WTC11 (cell line): ENCODE results near the gene KLHDC4.

Source experiments
- CTCF ChIP-seq: fragments of 200-600 bp; IDR thresholded peaks from 2 replicates; pipeline ENCODE4 v1.8.0; 2022; ENCODE audit warnings: antibody characterized with exemption
- ESRRA ChIP-seq: sonication (generic); formaldehyde crosslinking; IDR thresholded peaks from 2 replicates; pipeline ENCODE4 v1.8.1; 2022; ENCODE audit warnings: mild to moderate bottlenecking, missing genetic modification reagents, borderline replicate concordance
- GRHL2 ChIP-seq: fragments of 250-450 bp; sonication (Bioruptor Pico); IDR thresholded peaks from 2 replicates; pipeline ENCODE4 v1.8.0; 2022; ENCODE audit warnings: mild to moderate bottlenecking, moderate library complexity; ENCODE audit not compliant: insufficient replicate concordance, severe bottlenecking
- SP1 ChIP-seq: sonication (generic); formaldehyde crosslinking; conservative IDR thresholded peaks from 2 replicates; pipeline ENCODE4 v1.8.1; 2022; ENCODE audit warnings: missing genetic modification reagents
- ZNF138 ChIP-seq: sonication (generic); formaldehyde crosslinking; conservative IDR thresholded peaks from 2 replicates; pipeline ENCODE4 v1.8.1; 2022; ENCODE audit warnings: mild to moderate bottlenecking, moderate library complexity, missing genetic modification reagents
- ZNF512 ChIP-seq: sonication (generic); formaldehyde crosslinking; IDR thresholded peaks from 2 replicates; pipeline ENCODE4 v1.8.1; 2022; ENCODE audit warnings: missing genetic modification reagents, borderline replicate concordance

GRCh38 chr16:87684711-87685404, 80.9 kb downstream of the KLHDC4 start:
- TF ChIP-seq CTCF, result no peak
- no peak for TF ChIP-seq SP1 (CRISPR knock-in tag)
- no peak for TF ChIP-seq ESRRA
- TF ChIP-seq ZNF512 (CRISPR knock-in tag), result no peak
- no peak for TF ChIP-seq GRHL2
- TF ChIP-seq ZNF138 (CRISPR knock-in tag), result no peak
